AG09309 (cell line): Measurements from ENCODE around the gene GFPT2.

Experiments used
- DNase-seq: peaks from one replicate; pipeline ENCODE4 v3.0.0-alpha.2; 2010; ENCODE audit warnings: low read depth
- H3K4me3 ChIP-seq: 2 replicates; pipeline ENCODE4 v1.5.1; 2011; ENCODE audit warnings: mild to moderate bottlenecking, low read depth, low read length, moderate library complexity; ENCODE audit not compliant: control insufficient read depth
- CTCF ChIP-seq: IDR thresholded peaks from 2 replicates; pipeline ENCODE4 v1.5.1; 2011; ENCODE audit warnings: mild to moderate bottlenecking, low read depth, low read length, inconsistent platforms; ENCODE audit not compliant: insufficient read depth, control insufficient read depth; ENCODE audit errors: missing control alignments

Gene GFPT2

GRCh38 chr5:180382926-180383325 is 29.8 kb upstream of the GFPT2 start:
- no peak for DNase-seq
- no peak overlapping the region for H3K4me3 ChIP-seq
- no peak for TF ChIP-seq CTCF

- TF ChIP-seq CTCF, result no peak
- no peak overlapping the region for H3K4me3 ChIP-seq
- no peak for DNase-seq
These were observed 28.8 kb upstream of the GFPT2 start for GRCh38 chr5:180381851-180382480.

- TF ChIP-seq CTCF, result no peak
- DNase-seq, result no peak
- no peak overlapping the region for H3K4me3 ChIP-seq
These were observed 28.3 kb upstream of the GFPT2 start for GRCh38 chr5:180381428-180381827.

- no peak for DNase-seq
- no peak for TF ChIP-seq CTCF
- no peak overlapping the region for H3K4me3 ChIP-seq
These were observed 27.7 kb upstream of the GFPT2 start for GRCh38 chr5:180380856-180381255.

GRCh38 chr5:180380441-180380840 is 27.3 kb upstream of the GFPT2 start:
- TF ChIP-seq CTCF, result no peak
- no peak overlapping the region for H3K4me3 ChIP-seq
- DNase-seq, result no peak

GRCh38 chr5:180379355-180380070 is 26.4 kb upstream of the GFPT2 start:
- no peak for TF ChIP-seq CTCF
- DNase-seq, result no peak
- no peak overlapping the region for H3K4me3 ChIP-seq
